Loucy (cell line): ENCODE results near the gene EMC10.

Experiments used
- CTCF ChIP-seq: fragments of 200-600 bp; sonication (generic); conservative IDR thresholded peaks from 2 replicates; pipeline ENCODE4 v1.5.1; 2014; ENCODE audit warnings: mild to moderate bottlenecking, antibody characterized with exemption, low read length
- EZH2phosphoT487 ChIP-seq: fragments of 200-600 bp; IDR thresholded peaks from 2 replicates; pipeline ENCODE4 v1.6.1; 2018; ENCODE audit warnings: antibody characterized with exemption, mild to moderate bottlenecking, moderate library complexity, borderline replicate concordance

GRCh38 chr19:50500753-50501151, 24.4 kb downstream of the EMC10 start:
- TF ChIP-seq CTCF (no peak), EZH2phosphoT487 (no peak)
